HG03457 (cell line): ENCODE results near the gene ZC2HC1C.
"Not testable (repeated sequence)": the region's sequence is repeated elsewhere in the genome, so short reads cannot be mapped to it uniquely, and the experiment has no call there.

Source experiments
- ATAC-seq: cut with Tn5 transposase; IDR thresholded peaks from one replicate; pipeline ENCODE4 v1.9.1; 2021; ENCODE audit warnings: moderate number of reproducible peaks; ENCODE audit not compliant: unreplicated experiment

The ZC2HC1C gene

GRCh38 chr14:75090353-75090752, 20.9 kb downstream of the ZC2HC1C start:
- ATAC-seq = no peak

- ATAC-seq = no peak
Measured at GRCh38 chr14:75091251-75091650, 21.8 kb downstream of the ZC2HC1C start.

GRCh38 chr14:75092698-75093097, 23.3 kb downstream of the ZC2HC1C start:
- no peak for ATAC-seq

- ATAC-seq = no peak
Measured at GRCh38 chr14:75094896-75095295, 25.5 kb downstream of the ZC2HC1C start.

GRCh38 chr14:75095690-75096089, 26.2 kb downstream of the ZC2HC1C start:
- no peak for ATAC-seq

GRCh38 chr14:75096959-75097358, 27.5 kb downstream of the ZC2HC1C start:
- ATAC-seq = no peak

- no peak for ATAC-seq
Measured at GRCh38 chr14:75098212-75098611, 28.8 kb downstream of the ZC2HC1C start.

- ATAC-seq = no peak
Measured at GRCh38 chr14:75098682-75099081, 29.2 kb downstream of the ZC2HC1C start.

- ATAC-seq = no peak
Measured at GRCh38 chr14:75101491-75101890, 32.0 kb downstream of the ZC2HC1C start.

GRCh38 chr14:75107186-75107585, 37.7 kb downstream of the ZC2HC1C start:
- ATAC-seq = no peak

- ATAC-seq = no peak
Measured at GRCh38 chr14:75109877-75110276, 40.4 kb downstream of the ZC2HC1C start.

GRCh38 chr14:75113932-75114539, 44.6 kb downstream of the ZC2HC1C start:
- ATAC-seq = no peak

- ATAC-seq = no peak
Measured at GRCh38 chr14:75119056-75119455, 49.6 kb downstream of the ZC2HC1C start.

GRCh38 chr14:75120541-75121291, 51.3 kb downstream of the ZC2HC1C start:
- ATAC-seq = no peak

GRCh38 chr14:75121552-75121951, 52.1 kb downstream of the ZC2HC1C start:
- ATAC-seq = no peak

GRCh38 chr14:75123991-75124390, 54.5 kb downstream of the ZC2HC1C start:
- ATAC-seq = no peak

GRCh38 chr14:75125617-75126016, 56.2 kb downstream of the ZC2HC1C start:
- no peak for ATAC-seq

GRCh38 chr14:75126121-75126544, 56.7 kb downstream of the ZC2HC1C start:
- peak; percentile 2 for ATAC-seq

GRCh38 chr14:75126679-75127473, 57.4 kb downstream of the ZC2HC1C start, which contains the start of gene NEK9:
NEK9 (minus strand) TSS chr14:75127048; CDS start chr14:75126921, 127 bp downstream.
- peak; percentile 57 for ATAC-seq

GRCh38 chr14:75127474-75127820, 58.0 kb downstream of the ZC2HC1C start:
- ATAC-seq = not testable (repeated sequence)

- ATAC-seq = no peak
Measured at GRCh38 chr14:75127903-75128595, 58.6 kb downstream of the ZC2HC1C start.
